Panc1 (cell line): ENCODE results near the gene RIT2. TPM values are rescaled to one million over a fixed set of nuclear protein-coding genes. Genes with fewer than 3 reads are reported as not detected.

Experiments
- ATAC-seq: fragments of 200-7000 bp; cut with Tn5 transposase; 2 replicates; pipeline ENCODE4 v1.9.1; 2020; ENCODE audit warnings: mild to moderate bottlenecking, moderate library complexity
- BruUV-seq: library from RNA; stranded (reverse); fragments of 400-500 nt; replicated peaks from 2 replicates; lab custom pipeline; 2021; lab: Mats Ljungman, UMichigan
- CTCF ChIA-PET: fragments of 300-600 bp; sonication (Branson Sonifier 250); formaldehyde crosslinking; loops from one replicate; lab custom pipeline; 2022; ENCODE audit warnings: antibody characterized with exemption; lab: Charles Lee
- POLR2A ChIA-PET: fragments of 300-600 bp; sonication (Branson Sonifier 250); formaldehyde crosslinking; loops from one replicate; lab custom pipeline; 2022; ENCODE audit warnings: antibody characterized with exemption; lab: Charles Lee
- DNase-seq: peaks from one replicate; pipeline ENCODE4 v3.0.0-alpha.2; 2010; ENCODE audit warnings: low read depth, low spot score
- H3K27ac ChIP-seq: 2 replicates; pipeline ENCODE4 v1.5.1; 2011; ENCODE audit warnings: mild to moderate bottlenecking, low read length, inconsistent platforms
- H3K27me3 ChIP-seq: fragments of 200-500 bp; sonication (Bioruptor generic); 2 replicates; pipeline ENCODE4 v1.6.0; 2014; ENCODE audit warnings: low read length, inconsistent platforms; ENCODE audit not compliant: control insufficient read depth, insufficient read depth
- H3K36me3 ChIP-seq: fragments of 200-500 bp; sonication (Bioruptor generic); 2 replicates; pipeline ENCODE4 v1.5.1; 2014; ENCODE audit warnings: inconsistent platforms, mild to moderate bottlenecking, low read length, moderate library complexity; ENCODE audit not compliant: control insufficient read depth, insufficient read depth
- H3K4me1 ChIP-seq: 2 replicates; pipeline ENCODE4 v1.5.1; 2011; ENCODE audit warnings: inconsistent platforms, mild to moderate bottlenecking, low read length, moderate library complexity; ENCODE audit not compliant: control insufficient read depth, insufficient read depth
- H3K4me3 ChIP-seq, 2 experiments: 2 replicates each; pipeline ENCODE4 v1.5.1; 2011 to 2012; ENCODE audit warnings: low read depth in 2 of 2, low read length in 2 of 2, mild to moderate bottlenecking in 2 of 2, inconsistent platforms in 1 of 2, moderate library complexity in 1 of 2
- H3K9me3 ChIP-seq: fragments of 200-500 bp; sonication (Bioruptor generic); 2 replicates; pipeline ENCODE4 v1.5.1; 2014; ENCODE audit warnings: low read depth, mild to moderate bottlenecking, inconsistent platforms, low read length, moderate library complexity; ENCODE audit not compliant: control insufficient read depth, insufficient read depth
- CTCF ChIP-seq: fragments of 450-650 bp; IDR thresholded peaks from 2 replicates; pipeline ENCODE4 v1.5.1; 2017; ENCODE audit warnings: mild to moderate bottlenecking
- POLR2AphosphoS5 ChIP-seq: IDR thresholded peaks from 2 replicates; pipeline ENCODE4 v1.6.1; 2012; ENCODE audit warnings: mild to moderate bottlenecking, low read depth, low read length, moderate library complexity
- REST ChIP-seq, 2 experiments: IDR thresholded peaks; 2 replicates each; pipeline ENCODE4 v1.6.1; 2011 to 2012; ENCODE audit warnings: low read depth in 2 of 2, control low read depth in 1 of 2, low read length in 1 of 2, mild to moderate bottlenecking in 1 of 2, moderate library complexity in 1 of 2; ENCODE audit not compliant: insufficient read depth in 1 of 2
- SIN3A ChIP-seq: IDR thresholded peaks from 2 replicates; pipeline ENCODE4 v1.6.1; 2012; ENCODE audit warnings: low read depth, mild to moderate bottlenecking, low read length, moderate library complexity, borderline replicate concordance; ENCODE audit not compliant: insufficient read depth
- TCF7L2 ChIP-seq: IDR thresholded peaks from 2 replicates; pipeline ENCODE4 v1.6.1; 2011; ENCODE audit warnings: mild to moderate bottlenecking, low read depth, low read length, inconsistent platforms
- in situ Hi-C: cut with HindIII; loops from 2 replicates; pipeline ENCODE4 v1.10.0; 2016; ENCODE audit warnings: low sequenced_read_pairs, low pct_unique_long_range_greater_than_20kb
- intact Hi-C: fragments of 100-400 bp; cut with micrococcal nuclease; formaldehyde crosslinking; loops from one replicate; pipeline ENCODE4 v1.10.0; 2022; ENCODE audit not compliant: unreplicated experiment
- total RNA-seq: library from RNA; stranded (reverse); gene quantifications from one replicate; pipeline ENCODE4 v1.2.1, GENCODE V29; 2021; ENCODE audit not compliant: unreplicated experiment

The RIT2 gene
- total RNA-seq, 1 experiment from 2014 or later = not detected

- Histone ChIP-seq H3K36me3 (no peaks in the 10 kb centered on the region), H3K9me3 (no peaks in the 10 kb centered on the region), H3K4me3 (no peak overlapping the region), H3K27me3 (no peaks in the 10 kb centered on the region), H3K4me1 (no peaks in the 10 kb centered on the region), H3K27ac (no peak overlapping the region)
- POLR2A ChIA-PET = no interaction called here
- intact Hi-C loops (no loop called here), in situ Hi-C loops (no loop called here)
- CTCF ChIA-PET = no interaction called here
- TF ChIP-seq CTCF (no peak), REST (IDR thresholded peaks at IDR 0.05; ENCODE audit: insufficient read depth in 1 of 2, low read depth in 2 of 2, low read length in 1 of 2) (no peak), POLR2AphosphoS5 (no peak), TCF7L2 (no peak), SIN3A (no peak)
- BruUV-seq = no TSS peak
- DNase-seq = no peak
- ATAC-seq = no peak
Observed at GRCh38 chr18:43116699-43117294, 1.3 kb upstream of the RIT2 start.

GRCh38 chr18:43113220-43113895 is 2.1 kb downstream of the RIT2 start:
- POLR2A ChIA-PET = no interaction called here
- Histone ChIP-seq H3K9me3 (no peaks in the 10 kb centered on the region), H3K4me3 (no peak overlapping the region), H3K27me3 (no peaks in the 10 kb centered on the region), H3K36me3 (no peaks in the 10 kb centered on the region), H3K27ac (no peak overlapping the region), H3K4me1 (no peaks in the 10 kb centered on the region)
- no peak for DNase-seq
- no peak for TF ChIP-seq REST (IDR thresholded peaks at IDR 0.05; ENCODE audit: insufficient read depth in 1 of 2, low read depth in 2 of 2, low read length in 1 of 2)
- no peak for TF ChIP-seq POLR2AphosphoS5
- TF ChIP-seq SIN3A = no peak
- no peak for TF ChIP-seq CTCF
- no peak for TF ChIP-seq TCF7L2
- CTCF ChIA-PET = no interaction called here
- ATAC-seq = no peak
- in situ Hi-C loops = no loop called here
- intact Hi-C loops = no loop called here
- BruUV-seq = no TSS peak
